H1 (cell line): ENCODE measurements around the gene ZSCAN30.

ENCODE experiments used
- CTCF ChIP-seq, 3 experiments: IDR thresholded peaks; 1 replicate in 2 of 3; 2 replicates in 1 of 3; pipeline versions ENCODE4 v1.5.1 to v1.6.1; 2011; ENCODE audit warnings: low read length in 3 of 3, mild to moderate bottlenecking in 3 of 3, inconsistent platforms in 2 of 3, low read depth in 1 of 3, moderate library complexity in 1 of 3; ENCODE audit not compliant: insufficient read depth in 1 of 3; ENCODE audit errors: control extremely low read depth in 1 of 3
- MAFK ChIP-seq: IDR thresholded peaks from 2 replicates; pipeline ENCODE4 v1.6.1; 2012; ENCODE audit warnings: low read depth, mild to moderate bottlenecking, improper control_type of control experiment, low read length
- NRF1 ChIP-seq: IDR thresholded peaks from 2 replicates; pipeline ENCODE4 v1.6.1; 2011; ENCODE audit warnings: mild to moderate bottlenecking, low read depth, low read length, improper control_type of control experiment
- RNF2 ChIP-seq: fragments of 200-900, 300-1000 bp; sonication (generic); IDR thresholded peaks from 2 replicates; pipeline ENCODE4 v1.7.1; 2016; ENCODE audit warnings: borderline replicate concordance, low read depth, mild to moderate bottlenecking, antibody characterized with exemption, low read length; ENCODE audit not compliant: poor library complexity, severe bottlenecking; ENCODE audit errors: missing control alignments
- ZNF274 ChIP-seq: IDR thresholded peaks from 2 replicates; pipeline ENCODE4 v1.7.0; 2012; ENCODE audit warnings: low read length, borderline replicate concordance; ENCODE audit errors: extremely low read depth

- TF ChIP-seq RNF2 = no peak
- TF ChIP-seq NRF1 = no peak
- no peak for TF ChIP-seq ZNF274
- no peak for TF ChIP-seq MAFK
- TF ChIP-seq CTCF (IDR thresholded peaks at IDR 0.05; ENCODE audit: control extremely low read depth in 1 of 3, insufficient read depth in 1 of 3, low read depth in 1 of 3, low read length in 3 of 3) = no peak
Measured at GRCh38 chr18:35334821-35335220, 44.8 kb upstream of the ZSCAN30 start.
